ENCODE measurements around the gene PTPRN2.
A peak's percentile ranks its signal among the peaks of the same experiment; 100 is the strongest.
"Not testable (repeated sequence)": the region's sequence is repeated elsewhere in the genome, so short reads cannot be mapped to it uniquely, and the experiment has no call there.

PTPRN2 gene

GRCh38 chr7:157745721-157746709 lies 841.6 kb downstream of the PTPRN2 start:
- intact Hi-C loops (cut with DNase I), result no loop called here
- DNase-seq, result no peak

GRCh38 chr7:157744786-157745601 lies 842.6 kb downstream of the PTPRN2 start:
- intact Hi-C loops (cut with DNase I), result no loop called here
- no peak for DNase-seq

GRCh38 chr7:157743781-157744525 lies 843.7 kb downstream of the PTPRN2 start:
- intact Hi-C loops (cut with DNase I), result no loop called here
- no peak for DNase-seq

DNA sequence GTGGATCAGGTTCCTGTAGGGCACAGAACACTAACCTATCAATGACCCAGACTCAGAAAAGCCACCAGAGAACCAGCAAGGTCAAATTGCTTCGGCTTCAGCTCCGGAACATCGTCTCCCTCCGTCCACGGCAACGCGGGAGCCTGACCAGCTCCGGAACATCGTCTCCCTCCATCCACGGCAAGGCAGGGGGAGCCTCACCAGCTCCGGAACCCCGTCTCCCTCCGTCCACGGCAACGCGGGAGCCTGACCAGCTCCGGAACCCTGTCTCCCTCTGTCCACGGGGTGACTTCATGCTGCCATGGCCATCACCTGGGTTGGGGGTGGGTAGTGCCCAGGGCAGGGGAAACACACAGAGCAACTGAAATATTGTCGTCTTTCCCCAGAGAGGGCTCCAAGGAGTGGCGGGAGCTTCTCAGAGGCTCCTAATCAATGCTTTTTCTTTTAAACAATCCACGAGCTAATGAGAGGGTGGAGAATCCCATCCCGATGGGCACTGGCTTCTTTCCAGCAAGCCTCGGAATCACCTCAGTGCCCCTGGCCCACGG lies 847.3 kb downstream of the PTPRN2 start:
- peak in 1 of 42 donors; percentile 7 for DNase-seq
- intact Hi-C loops (cut with DNase I), result no loop called here

DNA sequence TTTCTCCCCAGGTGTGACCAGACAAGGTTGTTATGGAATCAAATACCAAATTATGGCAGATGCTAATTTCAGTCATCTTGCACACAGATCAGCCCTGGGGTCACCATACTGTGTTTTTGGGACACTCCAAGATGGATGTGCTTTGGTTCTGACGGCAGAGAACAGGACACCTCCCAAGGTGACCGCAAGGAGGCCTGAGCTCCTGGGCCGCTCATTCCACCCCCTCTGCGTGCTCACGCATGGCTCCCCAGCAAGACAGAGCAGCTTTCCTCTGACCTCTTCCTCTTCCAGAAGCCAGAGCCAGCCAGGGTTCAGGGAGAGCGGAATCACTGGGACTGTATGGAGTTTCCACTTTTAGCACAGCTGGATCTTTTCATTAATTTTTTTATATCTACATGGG lies 848.0 kb downstream of the PTPRN2 start:
- intact Hi-C loops (cut with DNase I), result no loop called here
- DNase-seq, result peak in 1 of 42 donors; percentile 22

- DNase-seq, result no peak
- intact Hi-C loops (cut with DNase I), result no loop called here
These were observed 848.6 kb downstream of the PTPRN2 start for GRCh38 chr7:157739031-157739430.

DNA sequence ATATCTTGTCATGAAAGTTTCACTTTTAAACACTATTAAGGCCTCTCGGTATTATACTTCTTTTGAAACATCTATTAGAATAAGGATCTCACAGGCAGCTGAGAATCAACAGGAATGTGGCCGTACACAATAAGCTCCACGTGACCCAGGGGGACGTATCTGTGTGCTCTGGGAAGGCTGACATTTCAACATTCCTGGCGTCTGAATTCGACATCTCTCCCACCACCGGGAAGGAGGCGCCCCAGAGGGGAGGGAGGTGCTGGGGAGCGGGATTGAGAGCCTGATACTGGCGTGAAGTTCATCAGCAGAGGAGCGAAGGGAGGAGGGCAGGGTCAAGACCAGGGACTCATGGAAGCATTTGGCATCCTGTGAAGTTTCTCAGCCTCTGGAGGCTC lies 849.6 kb downstream of the PTPRN2 start:
- DNase-seq, result peak in 1 of 42 donors; percentile 19
- intact Hi-C loops (cut with DNase I), result no loop called here

GRCh38 chr7:157737151-157738065 lies 850.2 kb downstream of the PTPRN2 start:
- intact Hi-C loops (cut with DNase I), result no loop called here
- peak in 1 of 42 donors; percentile 22 for DNase-seq

GRCh38 chr7:157736341-157736740 lies 851.3 kb downstream of the PTPRN2 start:
- intact Hi-C loops (cut with DNase I), result no loop called here
- DNase-seq, result peak in 1 of 42 donors; percentile 19

DNA sequence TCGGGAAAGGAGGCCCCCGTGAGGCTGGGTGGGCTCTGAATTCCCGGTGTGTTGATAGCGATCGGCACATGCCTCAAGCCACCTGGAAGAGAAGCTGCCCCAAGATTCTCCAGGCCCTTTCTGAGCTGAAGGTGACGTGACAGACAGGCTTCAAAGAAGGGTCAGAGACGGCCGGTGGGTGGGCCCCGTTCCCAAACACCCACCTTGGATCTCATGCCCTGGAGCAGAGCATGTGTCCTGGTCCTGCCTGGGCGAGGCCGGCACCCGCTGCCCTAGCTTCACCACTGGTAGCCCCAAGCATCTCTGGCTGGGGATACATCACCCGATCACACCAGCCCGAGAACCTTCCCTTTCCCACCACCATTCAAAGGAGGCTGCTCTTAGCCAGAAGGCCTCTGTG lies 851.8 kb downstream of the PTPRN2 start:
- DNase-seq, result peak in 1 of 42 donors; percentile 24
- intact Hi-C loops (cut with DNase I), result no loop called here

- intact Hi-C loops (cut with DNase I), result no loop called here
- DNase-seq, result no peak
These were observed 852.7 kb downstream of the PTPRN2 start for GRCh38 chr7:157734676-157735640.

DNA sequence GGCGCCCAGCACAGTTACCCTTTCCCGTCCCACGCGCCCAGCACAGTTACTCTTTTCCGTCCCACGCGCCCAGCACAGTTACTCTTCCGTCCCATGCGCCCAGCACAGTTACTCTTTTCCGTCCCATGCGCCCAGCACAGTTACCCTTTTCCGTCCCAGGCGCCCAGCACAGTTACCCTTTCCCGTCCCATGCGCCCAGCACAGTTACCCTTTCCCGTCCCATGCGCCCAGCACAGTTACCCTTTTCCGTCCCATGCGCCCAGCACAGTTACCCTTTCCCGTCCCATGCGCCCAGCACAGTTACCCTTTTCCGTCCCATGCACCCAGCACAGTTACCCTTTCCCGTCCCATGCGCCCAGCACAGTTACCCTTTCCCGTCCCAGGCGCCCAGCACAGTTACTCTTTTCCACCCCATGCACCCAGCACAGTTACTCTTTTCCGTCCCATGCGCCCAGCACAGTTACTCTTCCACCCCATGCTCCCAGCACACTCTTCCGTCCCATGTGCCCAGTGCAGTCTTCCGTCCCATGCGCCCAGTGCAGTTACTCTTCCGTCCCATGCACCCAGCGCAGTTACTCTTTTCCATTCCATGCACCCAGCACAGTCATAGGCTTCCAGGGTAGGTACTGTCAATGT lies 853.7 kb downstream of the PTPRN2 start:
- DNase-seq, result not testable (repeated sequence)

DNA sequence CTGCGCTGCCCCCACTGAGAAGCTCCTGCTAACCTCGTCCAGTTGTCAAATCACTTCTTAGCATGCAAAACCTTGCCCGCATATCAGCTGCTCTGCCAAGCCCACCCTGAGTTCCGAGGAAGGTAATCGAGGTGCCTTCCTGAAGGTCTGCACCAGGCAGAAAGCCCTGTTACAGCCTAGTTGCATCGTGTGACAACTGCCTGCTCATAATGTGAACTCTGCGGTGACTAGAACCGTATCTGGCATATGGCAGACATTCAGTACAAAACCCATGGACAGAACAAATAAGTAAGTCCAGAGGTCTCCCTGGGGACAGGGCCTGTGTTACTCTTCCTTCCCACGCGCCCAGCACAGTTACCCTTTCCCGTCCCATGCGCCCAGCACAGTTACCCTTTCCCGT lies 856.5 kb downstream of the PTPRN2 start:
- intact Hi-C loops (cut with DNase I), result no loop called here
- no peak for DNase-seq

More for the DNA sequence above, 853.7 kb downstream of the PTPRN2 start:
- intact Hi-C loops (cut with DNase I), result not testable (repeated sequence)

DNA sequence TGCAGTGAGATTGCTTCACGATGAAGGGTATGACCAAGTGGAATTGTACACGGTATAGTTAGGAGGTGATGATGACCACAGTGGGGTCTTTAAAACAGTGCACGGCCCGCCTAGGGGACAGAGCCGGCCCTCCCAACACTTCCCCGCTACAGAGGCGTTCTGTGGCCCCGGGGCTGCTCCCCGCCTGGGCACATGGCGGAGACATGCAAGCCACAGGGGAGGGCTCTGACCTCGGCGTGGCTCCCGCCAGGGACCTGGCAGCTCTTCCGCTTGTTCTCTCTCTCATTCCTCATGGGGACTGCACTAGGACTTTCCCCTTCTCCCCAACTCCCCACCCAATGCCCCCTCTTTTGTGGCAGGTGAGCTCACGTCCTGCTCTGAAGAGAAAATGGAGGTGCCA lies 857.0 kb downstream of the PTPRN2 start:
- intact Hi-C loops (cut with DNase I), result no loop called here
- no peak for DNase-seq

DNA sequence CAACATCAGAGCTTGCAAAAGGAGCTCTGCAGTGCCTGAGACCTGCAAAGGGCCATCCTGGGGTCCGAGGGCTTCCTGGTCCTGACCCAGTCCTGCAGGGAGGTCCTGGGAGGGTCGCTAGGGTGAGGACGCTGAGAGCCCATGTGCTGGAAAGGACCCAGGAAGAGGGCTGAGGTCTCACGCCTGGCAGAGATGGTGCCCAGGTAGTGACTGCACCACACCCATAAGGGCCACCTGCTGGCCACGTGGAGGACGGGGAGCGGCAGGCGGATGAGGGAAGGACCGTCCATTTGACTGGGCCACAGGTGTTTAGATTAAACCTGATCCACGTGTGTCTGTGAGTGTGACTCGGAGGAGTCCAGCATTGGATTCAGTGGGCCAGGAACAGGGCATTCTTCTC lies 858.1 kb downstream of the PTPRN2 start:
- no peak for DNase-seq
- intact Hi-C loops (cut with DNase I), result no loop called here

DNA sequence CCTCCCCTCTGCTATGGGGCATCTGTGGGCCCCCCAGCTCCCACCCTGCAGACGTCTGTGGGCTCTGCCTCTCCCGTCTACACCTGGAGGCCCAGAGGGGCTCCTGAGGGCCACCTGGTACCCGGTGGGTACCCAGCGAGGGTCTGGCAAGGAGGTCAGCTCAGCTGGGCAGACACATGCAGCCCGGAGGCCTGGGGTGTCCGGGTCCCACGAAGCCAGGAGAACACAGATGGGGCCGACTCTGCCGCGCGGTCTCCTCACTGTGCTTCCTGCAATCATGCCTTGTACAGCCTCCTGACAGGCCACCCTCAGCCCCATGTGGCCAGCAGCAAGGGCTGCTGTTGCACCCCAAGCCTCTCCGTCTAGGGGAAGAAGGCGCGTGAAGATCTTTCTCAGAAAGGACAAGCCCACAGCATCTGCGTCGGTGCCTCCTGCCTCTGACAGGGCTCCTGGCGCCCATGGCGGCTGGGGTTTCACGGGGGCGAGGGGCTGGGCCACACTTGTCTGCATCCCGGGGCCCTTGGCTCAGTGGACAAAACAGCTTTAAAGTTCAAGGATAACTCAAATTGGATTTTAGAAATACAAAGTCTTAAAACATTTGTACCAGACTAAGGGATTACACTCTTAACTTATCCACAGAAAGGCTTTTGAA lies 859.5 kb downstream of the PTPRN2 start:
- DNase-seq, result no peak
- intact Hi-C loops (cut with DNase I), result no loop called here

Measured in head of caudate nucleus (tissue), 42 donors.